NCI-H187 (cell line): ENCODE data around the gene CBR1.

Experiments used
- DNase-seq, 2 experiments: peaks; one replicate each; lab custom pipeline; 2025; lab: John Stamatoyannopoulos, UW

CBR1 gene

GRCh38 chr21:36069713-36070583, at the start of gene CBR1:
TSS of gene CBR1 (plus strand) at chr21:36070024. CDS start at chr21:36070116, 92 bp downstream.
- peak; percentile 71 to 87 for DNase-seq

GRCh38 chr21:36021251-36021837, 48.5 kb upstream of the CBR1 start:
- DNase-seq, result no peak

- DNase-seq, result no peak
Measured at GRCh38 chr21:36022427-36023091, 47.3 kb upstream of the CBR1 start.

- DNase-seq, result no peak
Measured at GRCh38 chr21:36023092-36023480, 46.7 kb upstream of the CBR1 start.

GRCh38 chr21:36024782-36025181, 45.0 kb upstream of the CBR1 start:
- DNase-seq, result no peak

- DNase-seq, result no peak
Measured at GRCh38 chr21:36027347-36027746, 42.5 kb upstream of the CBR1 start.

GRCh38 chr21:36028127-36029069, 41.4 kb upstream of the CBR1 start:
- DNase-seq, result peak; percentile 64 to 85

- DNase-seq, result no peak
Measured at GRCh38 chr21:36029309-36029708, 40.5 kb upstream of the CBR1 start.

GRCh38 chr21:36030581-36031189, 39.1 kb upstream of the CBR1 start:
- DNase-seq, result no peak

GRCh38 chr21:36032647-36033406, 37.0 kb upstream of the CBR1 start:
- no peak for DNase-seq

- no peak for DNase-seq
Measured at GRCh38 chr21:36034211-36034913, 35.5 kb upstream of the CBR1 start.

GRCh38 chr21:36035381-36035791, 34.4 kb upstream of the CBR1 start:
- peak; percentile 18 to 29 for DNase-seq

- no peak for DNase-seq
Measured at GRCh38 chr21:36038701-36039497, 30.9 kb upstream of the CBR1 start.

GRCh38 chr21:36039861-36040260, 30.0 kb upstream of the CBR1 start:
- no peak for DNase-seq

GRCh38 chr21:36040389-36040788, 29.4 kb upstream of the CBR1 start:
- no peak for DNase-seq

- no peak for DNase-seq
Measured at GRCh38 chr21:36041910-36042309, 27.9 kb upstream of the CBR1 start.

- DNase-seq, result no peak
Measured at GRCh38 chr21:36044056-36044455, 25.8 kb upstream of the CBR1 start.

GRCh38 chr21:36045993-36046392, 23.8 kb upstream of the CBR1 start:
- DNase-seq, result no peak

- no peak for DNase-seq
Measured at GRCh38 chr21:36047139-36047538, 22.7 kb upstream of the CBR1 start.
